Peyer's patch (tissue), 4 donors: Measurements from ENCODE around the gene HMGN4. TPM values are rescaled to one million over a fixed set of nuclear protein-coding genes. Genes with fewer than 3 reads are reported as not detected.
"Not testable (repeated sequence)": the region's sequence is repeated elsewhere in the genome, so short reads cannot be mapped to it uniquely, and the experiment has no call there.

ENCODE experiments used
- DNase-seq, 3 donors: peaks; one replicate each; pipeline ENCODE4 v3.0.0-alpha.2; 2017 to 2019
- H3K27ac ChIP-seq, 4 donors: fragments of 200-600 bp; sonication (generic); one replicate each; pipeline ENCODE4 v1.5.1; 2016 to 2019
- H3K27me3 ChIP-seq, 2 donors: fragments of 200-600 bp; sonication (generic); one replicate each; pipeline ENCODE4 v1.5.1; 2019
- H3K36me3 ChIP-seq, 3 donors: fragments of 200-600 bp; sonication (generic); one replicate each; pipeline ENCODE4 v1.5.1; 2016 to 2019
- H3K4me1 ChIP-seq, 4 donors: fragments of 200-600 bp; sonication (generic); one replicate each; pipeline ENCODE4 v1.5.1; 2016 to 2019
- H3K4me3 ChIP-seq, 4 donors: fragments of 200-600 bp; sonication (generic); 1 replicate in 3 of 4; 2 replicates in 1 of 4; pipeline ENCODE4 v1.5.1; 2016 to 2019; ENCODE audit warnings: mild to moderate bottlenecking in 1 of 4
- H3K9me3 ChIP-seq, 4 donors: fragments of 200-600 bp; sonication (generic); one replicate each; pipeline ENCODE4 v1.5.1; 2016 to 2019; ENCODE audit warnings: mild to moderate bottlenecking in 1 of 4
- POLR2A ChIP-seq, 2 donors: fragments of 450-650 bp; IDR thresholded peaks; one replicate each; pipeline ENCODE4 v1.5.1; 2017; ENCODE audit warnings: antibody characterized with exemption in 2 of 2, mild to moderate bottlenecking in 2 of 2, moderate library complexity in 2 of 2
- total RNA-seq, 4 donors: library from RNA; depleted of rRNA; stranded (reverse); fragments of >200 nt; gene quantifications; one replicate each; pipeline ENCODE4 v1.1.0, GENCODE V29; 2016
- TF ChIP-seq, protein P1 (sequence below), 6 experiments: fragments of 450-650 bp in 4 of 6; fragments of 200-600 bp in 2 of 6; sonication (generic) in 1 of 6; IDR thresholded peaks; one replicate each; pipeline ENCODE4 v1.5.1; 2017 to 2019; ENCODE audit warnings: antibody characterized with exemption in 6 of 6, mild to moderate bottlenecking in 3 of 6, moderate library complexity in 1 of 6

HMGN4 gene
- total RNA-seq, 4 donors from 2014 or later: 46.1 to 74.3 (median 57.6) TPM

DNA sequence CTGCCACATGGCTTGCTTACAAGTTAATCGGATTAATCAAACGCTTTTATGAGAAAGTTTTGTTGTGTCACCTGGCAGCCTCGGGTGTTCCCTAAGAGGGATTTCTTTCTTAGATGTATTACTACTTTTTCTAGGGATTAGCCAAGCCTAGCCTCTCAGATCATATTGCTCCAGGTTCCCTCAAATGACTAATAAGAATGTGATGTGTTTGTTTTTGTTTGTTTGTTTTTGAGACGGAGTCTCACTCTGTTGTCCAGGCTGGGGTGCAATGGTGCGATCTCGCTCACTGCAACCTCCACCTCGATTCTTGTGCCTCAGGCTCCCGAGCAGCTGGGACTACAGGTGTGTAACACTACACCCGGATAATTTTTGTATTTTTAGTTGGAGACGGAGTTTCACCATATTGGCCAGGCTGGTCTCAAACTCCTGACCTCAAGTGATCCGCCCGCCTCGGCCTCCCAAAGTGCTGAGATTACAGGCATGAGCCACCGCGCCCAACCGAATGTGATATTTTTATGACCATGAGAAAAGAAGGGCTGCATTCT lies 977 bp downstream of the HMGN4 start:
- Histone ChIP-seq H3K9me3 (no peaks in the 10 kb centered on the region), H3K27ac (peak overlapping the region; percentile 88 to 96 (median 91)), H3K4me3 (peak overlapping the region; percentile 58 to 84 (median 83)), H3K4me1 (peaks cover 0 to 27% (median 4%) of the 10 kb centered on the region in 4 donors), H3K27me3 (no peaks in the 10 kb centered on the region), H3K36me3 (no peaks in the 10 kb centered on the region)
- no peak for DNase-seq
- TF ChIP-seq, protein P1, sequence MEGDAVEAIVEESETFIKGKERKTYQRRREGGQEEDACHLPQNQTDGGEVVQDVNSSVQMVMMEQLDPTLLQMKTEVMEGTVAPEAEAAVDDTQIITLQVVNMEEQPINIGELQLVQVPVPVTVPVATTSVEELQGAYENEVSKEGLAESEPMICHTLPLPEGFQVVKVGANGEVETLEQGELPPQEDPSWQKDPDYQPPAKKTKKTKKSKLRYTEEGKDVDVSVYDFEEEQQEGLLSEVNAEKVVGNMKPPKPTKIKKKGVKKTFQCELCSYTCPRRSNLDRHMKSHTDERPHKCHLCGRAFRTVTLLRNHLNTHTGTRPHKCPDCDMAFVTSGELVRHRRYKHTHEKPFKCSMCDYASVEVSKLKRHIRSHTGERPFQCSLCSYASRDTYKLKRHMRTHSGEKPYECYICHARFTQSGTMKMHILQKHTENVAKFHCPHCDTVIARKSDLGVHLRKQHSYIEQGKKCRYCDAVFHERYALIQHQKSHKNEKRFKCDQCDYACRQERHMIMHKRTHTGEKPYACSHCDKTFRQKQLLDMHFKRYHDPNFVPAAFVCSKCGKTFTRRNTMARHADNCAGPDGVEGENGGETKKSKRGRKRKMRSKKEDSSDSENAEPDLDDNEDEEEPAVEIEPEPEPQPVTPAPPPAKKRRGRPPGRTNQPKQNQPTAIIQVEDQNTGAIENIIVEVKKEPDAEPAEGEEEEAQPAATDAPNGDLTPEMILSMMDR (IDR thresholded peaks at IDR 0.05): no peak
- no peak for TF ChIP-seq POLR2A (IDR thresholded peaks at IDR 0.05)

DNA sequence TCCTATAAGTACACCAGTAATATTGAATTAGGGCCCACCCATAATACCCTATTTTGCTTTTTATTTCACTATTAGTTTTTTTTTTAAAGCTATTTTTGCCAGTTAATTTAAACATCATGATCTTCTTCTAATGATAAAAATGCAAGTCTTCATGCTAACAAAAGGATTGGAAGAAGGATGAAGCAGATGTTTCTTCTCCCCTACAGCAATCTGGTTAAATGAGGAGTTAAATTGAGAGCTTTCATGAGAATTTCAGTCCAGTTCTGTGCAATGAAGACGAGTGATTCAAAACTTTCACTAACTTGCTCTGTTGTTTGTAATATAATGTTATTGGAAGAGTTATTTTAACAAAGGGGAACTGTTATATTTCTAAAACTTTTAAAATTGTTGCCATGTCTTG lies 3.4 kb downstream of the HMGN4 start:
- peaks cover 0 to 24% (median under 1%) of the 10 kb centered on the region in 4 donors for H3K4me1 ChIP-seq
- H3K27me3 ChIP-seq: no peaks in the 10 kb centered on the region

DNA sequence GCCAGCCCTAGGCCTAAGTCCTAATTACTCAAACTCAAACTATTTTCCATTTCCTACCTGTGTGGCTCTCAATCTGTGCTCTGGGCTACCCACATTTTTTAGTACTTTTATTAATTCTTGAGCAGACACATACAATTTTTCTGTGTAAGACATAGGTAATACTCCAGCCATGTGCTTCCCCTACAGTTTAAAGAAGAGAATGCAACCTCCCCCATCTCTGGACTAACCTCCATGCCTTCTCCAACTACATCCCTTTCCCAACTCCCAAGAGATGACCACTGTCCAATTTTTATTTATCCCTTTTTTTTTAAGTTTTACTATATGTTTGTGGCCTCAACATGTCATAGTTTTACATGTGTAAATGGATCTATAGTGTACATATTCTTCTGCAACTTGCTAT lies 5.8 kb downstream of the HMGN4 start:
- DNase-seq: no peak
- H3K4me3 ChIP-seq: no peak overlapping the region
- no peaks in the 10 kb centered on the region for H3K27me3 ChIP-seq
- H3K4me1 ChIP-seq: peaks cover 0 to 18% (median 0%) of the 10 kb centered on the region in 4 donors
- no peak overlapping the region for H3K27ac ChIP-seq
- H3K9me3 ChIP-seq: no peaks in the 10 kb centered on the region
- H3K36me3 ChIP-seq: peaks cover 0 to 23% (median 0%) of the 10 kb centered on the region in 3 donors
- TF ChIP-seq, protein P1 (IDR thresholded peaks at IDR 0.05): peak in 5 of 6 experiments; percentile 27 to 51 (median 39)
- no peak for TF ChIP-seq POLR2A (IDR thresholded peaks at IDR 0.05)

More for the DNA sequence above, 3.4 kb downstream of the HMGN4 start:
- Histone ChIP-seq H3K27ac (no peak overlapping the region), H3K9me3 (no peaks in the 10 kb centered on the region), H3K36me3 (peaks cover 0 to 23% (median 0%) of the 10 kb centered on the region in 3 donors), H3K4me3 (no peak overlapping the region)
- TF ChIP-seq POLR2A (IDR thresholded peaks at IDR 0.05): no peak
- TF ChIP-seq, protein P1 (IDR thresholded peaks at IDR 0.05): no peak
- no peak for DNase-seq

GRCh38 chr6:26544473-26544872 lies 6.3 kb downstream of the HMGN4 start:
- TF ChIP-seq POLR2A (IDR thresholded peaks at IDR 0.05): no peak
- TF ChIP-seq, protein P1 (IDR thresholded peaks at IDR 0.05): no peak
- DNase-seq: no peak

GRCh38 chr6:26545627-26546026 lies 7.5 kb downstream of the HMGN4 start:
- no peaks in the 10 kb centered on the region for H3K27me3 ChIP-seq
- no peaks in the 10 kb centered on the region for H3K9me3 ChIP-seq
- no peak overlapping the region for H3K4me3 ChIP-seq
- TF ChIP-seq, protein P1 (IDR thresholded peaks at IDR 0.05): no peak
- TF ChIP-seq POLR2A (IDR thresholded peaks at IDR 0.05): no peak
- DNase-seq: no peak
- H3K36me3 ChIP-seq: peaks cover 0 to 23% (median 0%) of the 10 kb centered on the region in 3 donors
- no peak overlapping the region for H3K27ac ChIP-seq
- peaks cover 0 to 13% (median 0%) of the 10 kb centered on the region in 4 donors for H3K4me1 ChIP-seq

More at GRCh38 chr6:26544473-26544872, 6.3 kb downstream of the HMGN4 start:
- Histone ChIP-seq H3K9me3 (no peaks in the 10 kb centered on the region), H3K4me3 (no peak overlapping the region), H3K4me1 (peaks cover 0 to 12% (median 0%) of the 10 kb centered on the region in 4 donors), H3K27ac (no peak overlapping the region), H3K36me3 (peaks cover 0 to 23% (median 0%) of the 10 kb centered on the region in 3 donors), H3K27me3 (no peaks in the 10 kb centered on the region)

DNA sequence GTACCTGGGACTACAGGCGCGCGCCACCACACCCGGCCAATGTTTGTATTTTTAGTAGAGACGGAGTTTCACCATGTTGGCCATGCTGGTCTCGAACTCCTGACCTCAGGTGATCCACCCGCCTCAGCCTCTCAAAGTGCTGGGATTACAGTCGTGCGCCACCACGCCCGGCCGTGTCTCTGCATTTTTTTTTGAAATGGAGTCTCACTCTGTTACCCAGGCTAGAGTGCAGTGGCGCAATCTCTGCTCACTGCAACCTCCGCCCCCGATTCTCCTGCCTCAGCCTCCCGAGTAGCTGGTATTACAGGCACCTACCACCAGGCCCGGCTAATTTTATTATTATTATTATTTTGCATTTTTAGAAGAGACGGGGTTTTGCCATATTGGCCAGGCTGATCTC lies 9.2 kb downstream of the HMGN4 start:
- DNase-seq, H3K4me3 ChIP-seq, H3K27ac ChIP-seq, H3K9me3 ChIP-seq, H3K4me1 ChIP-seq, H3K27me3 ChIP-seq: not testable (repeated sequence)
- H3K36me3 ChIP-seq: peaks cover 0 to 23% (median 0%) of the 10 kb centered on the region in 3 donors
